Natural killer cell (primary cell): Measurements from ENCODE around the gene RNF180. TPM values are rescaled to one million over a fixed set of nuclear protein-coding genes. Genes with fewer than 3 reads are reported as not detected.
"Not testable (repeated sequence)": the region's sequence is repeated elsewhere in the genome, so short reads cannot be mapped to it uniquely, and the experiment has no call there.

ENCODE experiments used
- ATAC-seq, 3 donors: fragments of 150-1000 bp in 2 of 3; fragments of 200-7000 bp in 1 of 3; cut with Tn5 transposase; 1 replicate in 1 of 3; 2 replicates in 2 of 3; pipeline ENCODE4 v1.10.0; 2021; ENCODE audit warnings: mild to moderate bottlenecking in 2 of 3, moderate library complexity in 2 of 3
- DNase-seq, 2 donors: peaks; one replicate each; pipeline versions ENCODE4 v3.0.0 to v3.0.0-alpha.2; 2013 to 2021; ENCODE audit warnings: mixed read lengths in 1 of 2
- H3K27ac ChIP-seq: one replicate; pipeline ENCODE4 v1.5.1; 2013; ENCODE audit warnings: mild to moderate bottlenecking, low read length
- H3K27me3 ChIP-seq: one replicate; pipeline ENCODE4 v1.6.1; 2013; ENCODE audit warnings: low read length; ENCODE audit not compliant: control insufficient read depth, insufficient read depth
- H3K36me3 ChIP-seq: one replicate; pipeline ENCODE4 v1.6.1; 2013; ENCODE audit warnings: low read length; ENCODE audit not compliant: control insufficient read depth, insufficient read depth
- H3K4me1 ChIP-seq: one replicate; pipeline ENCODE4 v1.6.1; 2013; ENCODE audit warnings: low read length; ENCODE audit not compliant: control insufficient read depth, insufficient read depth
- H3K4me3 ChIP-seq: one replicate; pipeline ENCODE4 v1.5.1; 2013; ENCODE audit warnings: low read length
- H3K9me3 ChIP-seq: one replicate; pipeline ENCODE4 v1.6.1; 2013; ENCODE audit warnings: low read length; ENCODE audit not compliant: control insufficient read depth, insufficient read depth
- H3K27ac Mint-ChIP-seq, 2 donors: one replicate each; pipeline ENCODE4 v1.8.0; 2022; ENCODE audit warnings: mild to moderate bottlenecking in 2 of 2, mixed read lengths in 2 of 2, moderate library complexity in 1 of 2
- H3K27me3 Mint-ChIP-seq, 2 donors: one replicate each; pipeline ENCODE4 v1.8.0; 2022; ENCODE audit warnings: low read depth in 2 of 2, mixed read lengths in 2 of 2
- H3K36me3 Mint-ChIP-seq: one replicate; pipeline ENCODE4 v1.8.0; 2022; ENCODE audit warnings: mixed read lengths
- H3K4me1 Mint-ChIP-seq, 2 donors: one replicate each; pipeline ENCODE4 v1.8.0; 2022; ENCODE audit warnings: mixed read lengths in 2 of 2
- H3K4me3 Mint-ChIP-seq: one replicate; pipeline ENCODE4 v1.8.0; 2022; ENCODE audit warnings: mild to moderate bottlenecking, moderate library complexity, mixed read lengths
- H3K9me3 Mint-ChIP-seq, 2 donors: one replicate each; pipeline ENCODE4 v1.8.0; 2022; ENCODE audit warnings: mixed read lengths in 2 of 2
- CTCF ChIP-seq: fragments of 200-600 bp; IDR thresholded peaks from one replicate; pipeline ENCODE4 v1.8.0; 2022; ENCODE audit warnings: antibody characterized with exemption
- WGBS: methylation state at CpG from one replicate; pipeline ENCODE4 v1.1.7; 2013; ENCODE audit warnings: missing lambda C conversion rate; ENCODE audit not compliant: insufficient coverage; 5-methylcytosine and 5-hydroxymethylcytosine counted together
- intact Hi-C: fragments of 100-400 bp; cut with micrococcal nuclease; formaldehyde crosslinking; loops from one replicate; pipeline ENCODE4 v1.14.2; 2022
- total RNA-seq, 4 donors: library from RNA; stranded (reverse); fragments of 120-200 nt in 1 of 4; gene quantifications; one replicate each; pipeline versions ENCODE4 v1.2.3 to v1.2.4, GENCODE V29; 2013 to 2022

The RNF180 gene
- total RNA-seq, 3 donors from 2014 or later (not counting 1 experiment from before 2014, with no cell fraction given), result not detected

- H3K9me3 ChIP-seq, result no peaks in the 10 kb centered on the region
- ATAC-seq (no peak), DNase-seq (no peak)
- Mint-ChIP-seq H3K9me3 (peaks cover 9 to 15% of the 10 kb centered on the region in 2 donors), H3K4me1 (no peaks in the 10 kb centered on the region), H3K27ac (no peak overlapping the region), H3K27me3 (no peaks in the 10 kb centered on the region), H3K4me3 (no peak overlapping the region), H3K36me3 (peaks cover 8% of the 10 kb centered on the region)
- H3K27ac ChIP-seq, result no peak overlapping the region
- H3K4me3 ChIP-seq, result no peak overlapping the region
- H3K27me3 ChIP-seq, result no peaks in the 10 kb centered on the region
- H3K4me1 ChIP-seq, result no peaks in the 10 kb centered on the region
- no peaks in the 10 kb centered on the region for H3K36me3 ChIP-seq
- TF ChIP-seq CTCF, result no peak
- intact Hi-C loops, result no loop called here
These were observed 181.7 kb downstream of the RNF180 start for GRCh38 chr5:64347309-64347708.

GRCh38 chr5:64364426-64364825 lies 198.8 kb downstream of the RNF180 start:
- no peak overlapping the region for H3K4me3 ChIP-seq
- no peak for TF ChIP-seq CTCF
- H3K36me3 ChIP-seq, result no peaks in the 10 kb centered on the region
- H3K27me3 ChIP-seq, result no peaks in the 10 kb centered on the region
- H3K9me3 ChIP-seq, result no peaks in the 10 kb centered on the region
- Mint-ChIP-seq H3K4me3 (no peak overlapping the region), H3K9me3 (peaks cover 12 to 30% of the 10 kb centered on the region in 2 donors), H3K27ac (no peak overlapping the region), H3K4me1 (no peaks in the 10 kb centered on the region), H3K36me3 (no peaks in the 10 kb centered on the region), H3K27me3 (no peaks in the 10 kb centered on the region)
- intact Hi-C loops, result no loop called here
- H3K4me1 ChIP-seq, result no peaks in the 10 kb centered on the region
- WGBS, result 69% methylated on average over 3 of the region's 3 CpGs
- no peak for DNase-seq
- H3K27ac ChIP-seq, result no peak overlapping the region
- ATAC-seq, result no peak

GRCh38 chr5:64384765-64385164 lies 219.1 kb downstream of the RNF180 start:
- Mint-ChIP-seq H3K27me3 (no peaks in the 10 kb centered on the region), H3K9me3 (peaks cover 14 to 17% of the 10 kb centered on the region in 2 donors), H3K4me3 (no peak overlapping the region), H3K4me1 (no peaks in the 10 kb centered on the region), H3K36me3 (no peaks in the 10 kb centered on the region), H3K27ac (no peak overlapping the region)
- H3K4me1 ChIP-seq, result no peaks in the 10 kb centered on the region
- no peaks in the 10 kb centered on the region for H3K27me3 ChIP-seq
- TF ChIP-seq CTCF, result no peak
- ATAC-seq, result no peak
- no peaks in the 10 kb centered on the region for H3K9me3 ChIP-seq
- DNase-seq, result no peak
- H3K4me3 ChIP-seq, result no peak overlapping the region
- no peak overlapping the region for H3K27ac ChIP-seq
- intact Hi-C loops, result no loop called here
- no peaks in the 10 kb centered on the region for H3K36me3 ChIP-seq

- ATAC-seq (no peak), DNase-seq (no peak)
- H3K4me1 Mint-ChIP-seq, result no peaks in the 10 kb centered on the region
- H3K27ac Mint-ChIP-seq, result no peak overlapping the region
- intact Hi-C loops, result no loop called here
- no peaks in the 10 kb centered on the region for H3K9me3 ChIP-seq
- H3K36me3 Mint-ChIP-seq, result peaks cover 4% of the 10 kb centered on the region
- no peaks in the 10 kb centered on the region for H3K27me3 Mint-ChIP-seq
- no peak overlapping the region for H3K4me3 ChIP-seq
- H3K27ac ChIP-seq, result no peak overlapping the region
- WGBS, result 56% methylated on average over 1 of the region's 1 CpG
- H3K9me3 Mint-ChIP-seq, result peaks cover 14 to 15% of the 10 kb centered on the region in 2 donors
- no peaks in the 10 kb centered on the region for H3K27me3 ChIP-seq
- no peaks in the 10 kb centered on the region for H3K36me3 ChIP-seq
- H3K4me1 ChIP-seq, result no peaks in the 10 kb centered on the region
- H3K4me3 Mint-ChIP-seq, result no peak overlapping the region
- TF ChIP-seq CTCF, result no peak
These were observed 231.9 kb downstream of the RNF180 start for GRCh38 chr5:64397552-64397951.

GRCh38 chr5:64398735-64399134 lies 233.1 kb downstream of the RNF180 start:
- WGBS, result 92% methylated on average over 5 of the region's 5 CpGs
- ATAC-seq, H3K4me1 ChIP-seq, H3K36me3 Mint-ChIP-seq, H3K36me3 ChIP-seq, H3K4me3 ChIP-seq, H3K27me3 ChIP-seq, H3K27ac Mint-ChIP-seq, H3K27me3 Mint-ChIP-seq, H3K4me1 Mint-ChIP-seq, intact Hi-C loops, DNase-seq, H3K9me3 ChIP-seq, H3K27ac ChIP-seq, H3K4me3 Mint-ChIP-seq: not testable (repeated sequence)
- H3K9me3 Mint-ChIP-seq, result peaks cover 14 to 15% of the 10 kb centered on the region in 2 donors
